Tibial nerve (tissue), 4 donors: ENCODE measurements around the gene TCF25. TPM values are rescaled to one million over a fixed set of nuclear protein-coding genes. Genes with fewer than 3 reads are reported as not detected.
"Not testable (repeated sequence)": the region's sequence is repeated elsewhere in the genome, so short reads cannot be mapped to it uniquely, and the experiment has no call there.

Source experiments
- DNase-seq, 2 donors: peaks; one replicate each; pipeline ENCODE4 v3.0.0-alpha.2; 2019; ENCODE audit warnings: low spot score in 2 of 2
- H3K27ac ChIP-seq, 4 donors: fragments of 200-600 bp; sonication (generic) in 3 of 4; one replicate each; pipeline ENCODE4 v1.5.1; 2017 to 2019; ENCODE audit warnings: mild to moderate bottlenecking in 1 of 4
- H3K27me3 ChIP-seq, 2 donors: fragments of 200-600 bp; sonication (generic) in 1 of 2; one replicate each; pipeline versions ENCODE4 v1.5.1 to v1.6.0; 2017 to 2019
- H3K36me3 ChIP-seq, 3 donors: fragments of 200-600 bp; sonication (generic); one replicate each; pipeline ENCODE4 v1.5.1; 2018 to 2019
- H3K4me1 ChIP-seq, 4 donors: fragments of 200-600 bp; sonication (generic) in 3 of 4; one replicate each; pipeline ENCODE4 v1.5.1; 2017 to 2019
- H3K4me3 ChIP-seq, 4 donors: fragments of 200-600 bp; sonication (generic) in 3 of 4; one replicate each; pipeline ENCODE4 v1.5.1; 2017 to 2019; ENCODE audit warnings: mild to moderate bottlenecking in 1 of 4, moderate library complexity in 1 of 4
- H3K9me3 ChIP-seq, 4 donors: fragments of 200-600 bp; sonication (generic) in 3 of 4; one replicate each; pipeline ENCODE4 v1.5.1; 2017 to 2019
- EP300 ChIP-seq, 2 donors: sonication (generic); formaldehyde crosslinking; IDR thresholded peaks; one replicate each; pipeline ENCODE4 v1.6.1; 2017; ENCODE audit warnings: antibody characterized with exemption in 2 of 2, mild to moderate bottlenecking in 1 of 2
- POLR2A ChIP-seq, 2 donors: fragments of 450-650 bp; IDR thresholded peaks; one replicate each; pipeline ENCODE4 v1.6.1; 2017; ENCODE audit warnings: antibody characterized with exemption in 2 of 2, mild to moderate bottlenecking in 2 of 2, moderate library complexity in 2 of 2
- WGBS, 2 donors: methylation state at CpG; one replicate each; pipeline ENCODE4 v1.1.5; 2018; 5-methylcytosine and 5-hydroxymethylcytosine counted together
- total RNA-seq, 4 donors: library from RNA; depleted of rRNA; stranded (reverse); fragments of >200 nt; gene quantifications; one replicate each; pipeline ENCODE4 v1.1.0, GENCODE V29; 2016
- TF ChIP-seq, protein P1 (sequence below), 5 experiments: fragments of 200-600 bp in 3 of 5; fragments of 450-650 bp in 2 of 5; sonication (generic) in 3 of 5; IDR thresholded peaks; one replicate each; pipeline ENCODE4 v1.5.1; 2016 to 2019; ENCODE audit warnings: antibody characterized with exemption in 5 of 5, mild to moderate bottlenecking in 3 of 5, moderate library complexity in 2 of 5

TCF25 gene
- total RNA-seq, 4 donors from 2014 or later = 181 to 350 (median 290) TPM

DNA sequence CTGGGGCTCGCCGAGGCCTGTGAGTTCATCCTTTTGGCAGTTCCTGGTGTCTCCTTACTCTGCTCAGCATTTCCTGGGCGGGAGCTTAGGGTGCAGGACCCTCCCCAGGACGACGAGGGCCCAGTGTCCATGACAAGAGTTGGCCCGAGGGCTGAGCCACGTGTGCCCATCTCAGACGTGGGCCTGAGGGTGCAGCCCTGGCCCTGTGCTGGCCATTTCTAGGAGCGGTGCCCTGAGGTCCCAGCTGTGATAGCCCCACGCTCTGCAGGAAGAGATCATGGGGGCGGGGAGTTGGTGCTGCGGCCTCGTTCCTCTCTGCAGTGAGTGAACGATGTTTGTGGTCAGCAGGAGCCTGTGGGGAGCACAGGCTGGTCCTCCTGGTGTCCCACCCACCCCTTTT, 39.2 kb downstream of the TCF25 start:
- 68 to 73% methylated on average over 10 to 13 of the region's 14 CpGs for WGBS, 2 donors
- no peak for DNase-seq
- H3K27me3 ChIP-seq = no peaks in the 10 kb centered on the region

DNA sequence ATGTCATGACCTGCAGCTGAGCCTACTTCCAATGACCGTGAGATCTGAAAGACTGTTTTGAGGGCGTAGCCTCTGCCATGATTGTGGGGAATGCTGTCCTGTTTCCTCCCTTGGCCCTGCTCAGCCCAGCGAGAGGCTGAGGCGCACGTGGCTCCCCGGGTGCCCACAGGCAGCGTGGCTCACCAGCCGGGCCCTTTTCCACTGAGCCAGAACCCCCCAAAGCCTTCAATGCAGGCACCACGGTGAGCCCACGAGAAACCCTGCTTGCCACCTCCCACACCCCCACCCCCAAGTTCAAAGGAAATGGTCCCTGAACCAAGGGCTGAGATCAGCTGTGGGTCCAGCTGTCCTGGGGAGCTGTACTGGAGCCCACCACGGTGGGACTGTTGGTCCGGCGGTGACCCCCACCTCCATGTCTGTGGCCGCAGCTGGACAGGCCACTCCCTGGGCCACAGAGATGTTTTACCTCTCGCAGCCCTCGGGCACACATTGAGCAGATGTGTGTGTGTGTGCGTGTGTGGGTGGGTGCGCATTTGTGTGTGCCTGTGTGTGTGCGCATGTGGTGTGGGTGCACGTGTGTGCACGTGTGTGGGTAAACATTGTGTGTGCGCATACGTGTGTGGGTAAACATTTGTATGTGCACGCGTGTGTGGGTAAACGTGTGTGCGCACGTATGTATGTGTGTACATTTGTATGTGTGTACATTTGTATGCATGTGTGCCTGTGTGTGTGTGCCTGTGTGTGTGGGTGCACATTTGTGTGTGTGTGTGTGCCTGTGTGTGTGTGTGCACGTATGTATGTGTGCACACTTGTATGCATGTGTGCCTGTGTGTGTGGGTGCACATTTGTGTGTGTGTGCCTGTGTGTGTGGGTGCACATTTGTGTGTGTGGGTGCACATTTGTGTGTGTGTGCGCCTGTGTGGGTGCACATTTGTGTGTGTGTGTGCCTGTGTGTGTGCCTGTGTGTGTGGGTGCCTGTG, 40.3 kb downstream of the TCF25 start:
- Histone ChIP-seq H3K4me3 (no peak overlapping the region), H3K36me3 (peaks cover 0 to 48% (median 4%) of the 10 kb centered on the region in 3 donors), H3K4me1 (peaks cover 0 to 41% (median 18%) of the 10 kb centered on the region in 4 donors), H3K27me3 (no peaks in the 10 kb centered on the region), H3K27ac (no peak overlapping the region), H3K9me3 (no peaks in the 10 kb centered on the region)
- no peak for DNase-seq
- TF ChIP-seq POLR2A (IDR thresholded peaks at IDR 0.05) (no peak), EP300 (IDR thresholded peaks at IDR 0.05) (no peak)
- TF ChIP-seq, protein P1, sequence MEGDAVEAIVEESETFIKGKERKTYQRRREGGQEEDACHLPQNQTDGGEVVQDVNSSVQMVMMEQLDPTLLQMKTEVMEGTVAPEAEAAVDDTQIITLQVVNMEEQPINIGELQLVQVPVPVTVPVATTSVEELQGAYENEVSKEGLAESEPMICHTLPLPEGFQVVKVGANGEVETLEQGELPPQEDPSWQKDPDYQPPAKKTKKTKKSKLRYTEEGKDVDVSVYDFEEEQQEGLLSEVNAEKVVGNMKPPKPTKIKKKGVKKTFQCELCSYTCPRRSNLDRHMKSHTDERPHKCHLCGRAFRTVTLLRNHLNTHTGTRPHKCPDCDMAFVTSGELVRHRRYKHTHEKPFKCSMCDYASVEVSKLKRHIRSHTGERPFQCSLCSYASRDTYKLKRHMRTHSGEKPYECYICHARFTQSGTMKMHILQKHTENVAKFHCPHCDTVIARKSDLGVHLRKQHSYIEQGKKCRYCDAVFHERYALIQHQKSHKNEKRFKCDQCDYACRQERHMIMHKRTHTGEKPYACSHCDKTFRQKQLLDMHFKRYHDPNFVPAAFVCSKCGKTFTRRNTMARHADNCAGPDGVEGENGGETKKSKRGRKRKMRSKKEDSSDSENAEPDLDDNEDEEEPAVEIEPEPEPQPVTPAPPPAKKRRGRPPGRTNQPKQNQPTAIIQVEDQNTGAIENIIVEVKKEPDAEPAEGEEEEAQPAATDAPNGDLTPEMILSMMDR (IDR thresholded peaks at IDR 0.05) = no peak
- 83 to 85% methylated on average over 21 to 26 of the region's 30 CpGs for WGBS, 2 donors

More for the DNA sequence above, 39.2 kb downstream of the TCF25 start:
- no peak overlapping the region for H3K4me3 ChIP-seq
- peaks cover 0 to 59% (median 4%) of the 10 kb centered on the region in 3 donors for H3K36me3 ChIP-seq
- H3K9me3 ChIP-seq = no peaks in the 10 kb centered on the region
- H3K27ac ChIP-seq = no peak overlapping the region
- H3K4me1 ChIP-seq = peaks cover 0 to 30% (median 8%) of the 10 kb centered on the region in 4 donors
- TF ChIP-seq, protein P1 (IDR thresholded peaks at IDR 0.05) = no peak
- TF ChIP-seq EP300 (IDR thresholded peaks at IDR 0.05) (no peak), POLR2A (IDR thresholded peaks at IDR 0.05) (no peak)

DNA sequence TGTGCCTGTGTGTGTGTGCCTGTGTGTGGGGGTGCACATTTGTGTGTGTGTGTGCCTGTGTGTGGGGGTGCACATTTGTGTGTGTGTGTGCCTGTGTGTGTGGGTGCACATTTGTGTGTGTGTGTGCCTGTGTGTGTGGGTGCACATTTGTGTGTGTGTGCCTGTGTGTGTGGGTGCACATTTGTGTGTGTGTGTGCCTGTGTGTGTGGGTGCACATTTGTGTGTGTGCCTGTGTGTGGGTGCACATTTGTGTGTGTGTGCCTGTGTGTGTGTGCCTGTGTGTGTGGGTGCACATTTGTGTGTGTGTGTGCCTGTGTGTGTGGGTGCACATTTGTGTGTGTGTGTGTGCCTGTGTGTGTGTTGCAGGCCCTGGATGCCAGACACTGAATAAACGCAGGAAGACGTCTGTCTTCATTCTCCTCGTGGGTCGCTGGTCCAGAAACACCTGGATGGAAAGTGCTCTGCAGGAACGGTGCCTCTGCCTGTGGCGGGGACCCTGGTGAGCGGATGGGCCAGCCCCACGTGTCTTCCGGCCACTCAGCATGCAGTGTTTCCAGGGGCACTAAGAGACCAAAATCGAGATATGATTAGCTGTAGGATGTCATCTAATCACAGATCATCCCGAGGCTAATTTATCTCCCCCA, 41.4 kb downstream of the TCF25 start:
- H3K27ac ChIP-seq = not testable (repeated sequence)
- 32 to 40% methylated on average over 5 to 10 of the region's 11 CpGs for WGBS, 2 donors

DNA sequence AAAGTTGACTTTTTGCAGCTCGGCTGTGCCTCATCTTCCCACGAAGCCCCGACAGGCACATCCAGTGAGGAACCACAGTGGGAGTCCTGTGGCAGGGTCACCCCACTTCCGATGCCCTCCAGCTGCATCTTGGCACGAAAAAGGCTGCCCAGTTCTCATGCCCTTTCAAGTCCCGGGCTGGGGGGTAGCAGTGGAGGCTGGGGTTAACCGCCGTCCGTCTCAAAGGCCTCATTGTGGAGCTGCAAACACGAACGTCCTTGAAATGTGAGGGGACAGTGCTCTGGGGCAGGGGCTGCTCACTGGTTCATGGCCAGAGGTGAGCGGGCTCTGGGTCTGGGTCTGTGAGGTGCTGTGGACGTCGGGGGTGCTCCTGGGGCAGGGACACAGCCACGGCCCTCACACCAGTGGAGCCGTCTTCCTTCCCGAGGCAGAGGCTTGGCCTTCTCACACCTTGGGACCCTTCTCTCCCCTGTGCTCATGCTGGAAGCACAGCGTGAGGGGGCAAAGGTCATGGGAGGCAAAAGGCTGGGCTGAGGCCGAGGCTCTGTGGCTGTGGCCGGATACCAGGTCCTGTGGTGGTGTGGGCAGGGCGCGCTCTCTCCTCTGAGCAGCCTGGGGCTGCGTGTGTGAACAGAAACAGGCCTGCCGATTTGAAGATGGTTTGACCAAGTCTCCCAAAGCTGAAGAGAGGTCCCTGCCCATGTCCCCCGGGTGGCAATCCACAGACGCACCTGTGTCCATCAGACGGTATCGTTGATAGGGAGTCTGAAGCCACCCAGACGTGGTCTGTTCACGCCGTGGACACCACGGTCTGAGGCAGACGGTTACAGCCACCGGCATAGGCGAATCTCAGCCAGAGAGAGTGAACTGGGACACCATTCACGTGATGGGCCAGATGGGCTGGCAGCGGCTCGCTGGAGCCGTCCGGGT, 42.2 kb downstream of the TCF25 start:
- Histone ChIP-seq H3K4me3 (no peak overlapping the region), H3K27me3 (no peaks in the 10 kb centered on the region), H3K36me3 (peaks cover 0 to 33% (median 4%) of the 10 kb centered on the region in 3 donors), H3K4me1 (peaks cover 0 to 47% (median 21%) of the 10 kb centered on the region in 4 donors), H3K27ac (no peak overlapping the region), H3K9me3 (no peaks in the 10 kb centered on the region)
- DNase-seq = no peak
- WGBS, 2 donors = 46 to 56% methylated on average over 28 to 29 of the region's 40 CpGs
- TF ChIP-seq EP300 (IDR thresholded peaks at IDR 0.05) = no peak
- TF ChIP-seq POLR2A (IDR thresholded peaks at IDR 0.05) = no peak
- TF ChIP-seq, protein P1 (IDR thresholded peaks at IDR 0.05) = no peak

More for the DNA sequence above, 41.4 kb downstream of the TCF25 start:
- H3K9me3 ChIP-seq, H3K27me3 ChIP-seq, H3K4me3 ChIP-seq, DNase-seq: not testable (repeated sequence)
- peaks cover 0 to 49% (median 23%) of the 10 kb centered on the region in 4 donors for H3K4me1 ChIP-seq
- peaks cover 0 to 40% (median 4%) of the 10 kb centered on the region in 3 donors for H3K36me3 ChIP-seq
